ENCODE measurements around the gene UNC93A. TPM values are rescaled to one million over a fixed set of nuclear protein-coding genes. Genes with fewer than 3 reads are reported as not detected.

The UNC93A gene
- total RNA-seq, 1 donor from 2014 or later = not detected

DNA sequence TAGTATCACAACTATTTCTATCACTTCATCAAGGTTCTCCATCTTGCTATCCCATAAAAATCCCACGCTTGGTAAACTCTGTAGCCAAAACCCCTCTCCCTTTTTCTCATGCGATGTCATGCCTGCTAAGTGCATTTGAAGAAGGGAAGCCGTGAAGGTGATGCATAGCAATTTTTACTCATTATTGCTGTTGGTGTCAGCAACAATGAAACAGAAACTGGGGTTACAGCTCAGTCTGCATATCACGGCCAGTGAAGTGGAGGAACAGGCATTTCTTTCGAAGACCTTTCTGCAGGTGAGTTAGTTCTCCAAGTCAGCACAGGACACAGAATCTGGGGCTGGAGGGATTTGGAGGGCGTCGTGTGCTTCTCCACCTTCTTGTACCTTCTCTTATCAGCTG lies 5.8 kb downstream of the UNC93A start:
- TF ChIP-seq CTCF (conservative IDR thresholded peaks at IDR 0.05; ENCODE audit: low read depth, low read length) = no peak
- DNase-seq (ENCODE audit: low read depth) = no peak
- no peak overlapping the region for H3K4me3 ChIP-seq (ENCODE audit: low read depth, low read length)

GRCh38 chr6:167298127-167298526 lies 7.0 kb downstream of the UNC93A start:
- H3K4me3 ChIP-seq (ENCODE audit: low read depth, low read length) = no peak overlapping the region
- TF ChIP-seq CTCF (conservative IDR thresholded peaks at IDR 0.05; ENCODE audit: low read depth, low read length) = no peak
- DNase-seq (ENCODE audit: low read depth) = no peak

GRCh38 chr6:167299641-167300308 lies 8.7 kb downstream of the UNC93A start:
- no peak for DNase-seq (ENCODE audit: low read depth)
- no peak overlapping the region for H3K4me3 ChIP-seq (ENCODE audit: low read depth, low read length)
- TF ChIP-seq CTCF (conservative IDR thresholded peaks at IDR 0.05; ENCODE audit: low read depth, low read length) = no peak

DNA sequence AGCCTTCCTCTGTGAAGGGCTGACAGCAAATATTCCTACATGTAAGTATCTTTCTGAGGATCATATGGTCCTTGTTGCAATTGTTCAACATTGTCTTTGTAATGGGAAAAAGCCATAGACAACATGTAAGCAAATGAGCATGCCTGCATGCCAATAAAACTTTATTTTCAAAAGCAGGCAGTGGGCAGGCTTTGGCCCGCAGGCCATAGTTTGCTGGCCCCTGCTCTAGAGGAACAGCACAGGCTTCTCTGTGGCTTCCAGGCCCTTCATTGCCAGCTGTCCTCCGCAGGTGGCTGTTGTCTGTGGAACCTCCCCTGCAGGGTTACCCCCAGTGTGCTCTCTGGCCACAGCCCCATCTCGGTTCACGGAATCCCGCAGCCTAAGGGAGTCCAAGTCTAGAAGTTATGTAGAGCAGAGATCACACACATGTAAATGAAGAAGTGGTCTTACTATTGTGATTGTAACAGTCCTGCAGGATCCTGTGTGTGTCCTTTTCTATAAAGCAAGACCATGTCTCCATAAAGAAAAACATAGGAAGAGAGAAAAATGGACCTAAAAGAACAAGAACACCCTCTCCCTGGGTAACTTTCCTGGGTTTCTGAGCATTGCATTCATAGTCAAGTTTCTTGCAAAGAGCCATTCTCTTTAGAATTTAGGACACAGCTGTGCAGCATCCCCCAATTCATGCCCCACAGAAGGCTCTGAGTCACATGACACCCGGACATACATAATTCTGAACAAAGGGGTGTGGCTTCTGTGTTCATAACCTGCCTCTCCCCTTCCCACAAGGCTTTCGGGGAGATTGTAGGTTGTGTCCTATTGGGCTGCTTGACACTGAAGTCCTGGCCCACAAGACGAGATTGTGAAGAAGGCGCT lies 10.0 kb downstream of the UNC93A start:
- no peak for TF ChIP-seq CTCF (conservative IDR thresholded peaks at IDR 0.05; ENCODE audit: low read depth, low read length)
- no peak for DNase-seq (ENCODE audit: low read depth)
- no peak overlapping the region for H3K4me3 ChIP-seq (ENCODE audit: low read depth, low read length)

GRCh38 chr6:167302074-167302473 lies 11.0 kb downstream of the UNC93A start:
- DNase-seq (ENCODE audit: low read depth) = no peak
- TF ChIP-seq CTCF (conservative IDR thresholded peaks at IDR 0.05; ENCODE audit: low read depth, low read length) = no peak
- H3K4me3 ChIP-seq (ENCODE audit: low read depth, low read length) = no peak overlapping the region

- H3K4me3 ChIP-seq (ENCODE audit: low read depth, low read length) = no peak overlapping the region
- no peak for DNase-seq (ENCODE audit: low read depth)
- TF ChIP-seq CTCF (conservative IDR thresholded peaks at IDR 0.05; ENCODE audit: low read depth, low read length) = no peak
Observed at GRCh38 chr6:167302796-167303195, 11.7 kb downstream of the UNC93A start.
